Stimulated activated CD8-positive, alpha-beta memory T cell treated with anti-CD3 and anti-CD28 coated beads, Interleukin-15, amount 100 ng/mL, for 24 hours (primary cell): ENCODE data around the gene MBTPS1.

ENCODE experiments used
- DNase-seq: peaks from one replicate; pipeline ENCODE4 v3.0.0-alpha.2; 2020; ENCODE audit warnings: low read depth

Gene MBTPS1

GRCh38 chr16:84074721-84075120 is 42.0 kb downstream of the MBTPS1 start:
- DNase-seq = no peak

- no peak for DNase-seq
These were observed 44.7 kb downstream of the MBTPS1 start for GRCh38 chr16:84072014-84072413.

- no peak for DNase-seq
These were observed 45.6 kb downstream of the MBTPS1 start for GRCh38 chr16:84071121-84071520.

GRCh38 chr16:84069540-84069939 is 47.2 kb downstream of the MBTPS1 start:
- DNase-seq = no peak

- DNase-seq = no peak
These were observed 47.8 kb downstream of the MBTPS1 start for GRCh38 chr16:84068783-84069462.

GRCh38 chr16:84068041-84068440 is 48.7 kb downstream of the MBTPS1 start:
- no peak for DNase-seq

GRCh38 chr16:84067640-84068039 is 49.1 kb downstream of the MBTPS1 start:
- no peak for DNase-seq

- DNase-seq = no peak
These were observed 51.1 kb downstream of the MBTPS1 start for GRCh38 chr16:84065536-84066132.

GRCh38 chr16:84063980-84064379 is 52.8 kb downstream of the MBTPS1 start:
- DNase-seq = no peak

- DNase-seq = peak; percentile 48
These were observed 53.8 kb downstream of the MBTPS1 start for GRCh38 chr16:84062734-84063640.

GRCh38 chr16:84061236-84061819 is 55.4 kb downstream of the MBTPS1 start:
- DNase-seq = no peak

GRCh38 chr16:84059946-84060901 is 56.5 kb downstream of the MBTPS1 start:
- no peak for DNase-seq

GRCh38 chr16:84059111-84059510 is 57.6 kb downstream of the MBTPS1 start:
- DNase-seq = no peak

GRCh38 chr16:84058664-84059063 is 58.1 kb downstream of the MBTPS1 start:
- DNase-seq = no peak

- DNase-seq = no peak
These were observed 58.5 kb downstream of the MBTPS1 start for GRCh38 chr16:84058211-84058610.

- no peak for DNase-seq
These were observed 59.8 kb downstream of the MBTPS1 start for GRCh38 chr16:84056933-84057332.

GRCh38 chr16:84055801-84056634 is 60.7 kb downstream of the MBTPS1 start:
- DNase-seq = no peak

- DNase-seq = no peak
These were observed 61.4 kb downstream of the MBTPS1 start for GRCh38 chr16:84055366-84055765.

- no peak for DNase-seq
These were observed 61.8 kb downstream of the MBTPS1 start for GRCh38 chr16:84054916-84055315.

GRCh38 chr16:84054271-84054670 is 62.5 kb downstream of the MBTPS1 start:
- DNase-seq = no peak
